Spleen (tissue), 7 donors: Measurements from ENCODE around the gene SAMD9L.
"Not testable (repeated sequence)": the region's sequence is repeated elsewhere in the genome, so short reads cannot be mapped to it uniquely, and the experiment has no call there.

Experiments
- POLR2A ChIP-seq, 3 donors: fragments of 450-650 bp; IDR thresholded peaks; one replicate each; pipeline ENCODE4 v1.5.1; 2017; ENCODE audit warnings: antibody characterized with exemption in 3 of 3, mild to moderate bottlenecking in 1 of 3
- POLR2AphosphoS5 ChIP-seq, 3 donors: sonication (generic); formaldehyde crosslinking; IDR thresholded peaks; one replicate each; pipeline ENCODE4 v1.5.1; 2017; ENCODE audit warnings: antibody characterized with exemption in 3 of 3
- TF ChIP-seq, protein P1 (sequence below), 11 experiments: fragments of 200-600 bp in 7 of 11; fragments of 450-650 bp in 4 of 11; sonication (generic) in 4 of 11; IDR thresholded peaks in 8 of 11; conservative IDR thresholded peaks in 3 of 11; 1 replicate in 7 of 11; 2 replicates in 4 of 11; pipeline versions ENCODE4 v1.4.0 to v1.8.0; 2016 to 2021; ENCODE audit warnings: antibody characterized with exemption in 11 of 11, inconsistent platforms in 4 of 11, mild to moderate bottlenecking in 1 of 11
- donor health status: DM: no; HTN: no; CAD: no; lungs with moderate emphysema.
- donor health status: DM: no; HTN: no; CAD: no.
- donor health status: DM: no; HTN: no; CAD: no.

- TF ChIP-seq, protein P1, sequence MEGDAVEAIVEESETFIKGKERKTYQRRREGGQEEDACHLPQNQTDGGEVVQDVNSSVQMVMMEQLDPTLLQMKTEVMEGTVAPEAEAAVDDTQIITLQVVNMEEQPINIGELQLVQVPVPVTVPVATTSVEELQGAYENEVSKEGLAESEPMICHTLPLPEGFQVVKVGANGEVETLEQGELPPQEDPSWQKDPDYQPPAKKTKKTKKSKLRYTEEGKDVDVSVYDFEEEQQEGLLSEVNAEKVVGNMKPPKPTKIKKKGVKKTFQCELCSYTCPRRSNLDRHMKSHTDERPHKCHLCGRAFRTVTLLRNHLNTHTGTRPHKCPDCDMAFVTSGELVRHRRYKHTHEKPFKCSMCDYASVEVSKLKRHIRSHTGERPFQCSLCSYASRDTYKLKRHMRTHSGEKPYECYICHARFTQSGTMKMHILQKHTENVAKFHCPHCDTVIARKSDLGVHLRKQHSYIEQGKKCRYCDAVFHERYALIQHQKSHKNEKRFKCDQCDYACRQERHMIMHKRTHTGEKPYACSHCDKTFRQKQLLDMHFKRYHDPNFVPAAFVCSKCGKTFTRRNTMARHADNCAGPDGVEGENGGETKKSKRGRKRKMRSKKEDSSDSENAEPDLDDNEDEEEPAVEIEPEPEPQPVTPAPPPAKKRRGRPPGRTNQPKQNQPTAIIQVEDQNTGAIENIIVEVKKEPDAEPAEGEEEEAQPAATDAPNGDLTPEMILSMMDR (IDR thresholded peaks at IDR 0.05 in 8 of 11, conservative IDR thresholded peaks at IDR 0.05 in 3 of 11): not testable (repeated sequence)
- TF ChIP-seq POLR2A, POLR2AphosphoS5 (IDR thresholded peaks at IDR 0.05): not testable (repeated sequence)
These were observed 24.7 kb downstream of the SAMD9L start for GRCh38 chr7:93123532-93123931.
